GM12878 (cell line): ENCODE measurements around the gene CETP. TPM values are rescaled to one million over a fixed set of nuclear protein-coding genes. Genes with fewer than 3 reads are reported as not detected.
A peak's percentile ranks its signal among the peaks of the same experiment; 100 is the strongest.

Source experiments
- ATAC-seq: fragments of 200-7000 bp; cut with Tn5 transposase; 3 replicates; pipeline ENCODE4 v1.9.1; 2020; ENCODE audit warnings: mild to moderate bottlenecking, moderate library complexity
- BruUV-seq: library from RNA; stranded (reverse); fragments of 400-500 nt; replicated peaks from 2 replicates; lab custom pipeline; 2021; lab: Mats Ljungman, UMichigan
- CTCF ChIA-PET: fragments of 300-600 bp; sonication (Branson Sonifier 250); formaldehyde crosslinking; extraction: SDS; loops from one replicate; lab custom pipeline; 2021; ENCODE audit warnings: inconsistent platforms; lab: Yijun Ruan, JAX
- POLR2A ChIA-PET: fragments of 350-600 bp; formaldehyde crosslinking; extraction: SDS; loops from one replicate; lab custom pipeline; 2021; ENCODE audit warnings: inconsistent platforms; lab: Charles Lee
- RAD21 ChIA-PET: fragments of 300-600 bp; sonication (Branson Sonifier 250); formaldehyde crosslinking; loops from one replicate; lab custom pipeline; 2023; ENCODE audit warnings: antibody characterized with exemption; ENCODE audit not compliant: unreplicated experiment; lab: Charles Lee
- SMC1A ChIA-PET: fragments of 300-600 bp; sonication (Branson Sonifier 250); formaldehyde crosslinking; loops from one replicate; lab custom pipeline; 2023; ENCODE audit not compliant: unreplicated experiment, uncharacterized antibody; lab: Charles Lee
- DNase-seq: peaks from one replicate; pipeline ENCODE4 v3.0.0-alpha.2; 2011; ENCODE audit warnings: low read depth, low spot score
- FAIRE-seq: peaks from 3 replicates; lab custom pipeline; 2011; peaks lifted over from hg19 to GRCh38; lab: Jason Lieb, UNC
- H2AFZ ChIP-seq: 2 replicates; pipeline ENCODE4 v1.6.0; 2011; ENCODE audit warnings: low read depth, low read length, control low read depth; ENCODE audit not compliant: control insufficient read depth
- H3K27ac ChIP-seq: 2 replicates; pipeline ENCODE4 v1.5.1; 2011; ENCODE audit warnings: control low read depth; ENCODE audit not compliant: control insufficient read depth, insufficient read depth
- H3K27me3 ChIP-seq, 2 experiments: replicated peaks in 1 of 2; 2 replicates each; pipeline versions ENCODE4 v1.6.0 to v1.6.1; 2011; ENCODE audit warnings: low read length in 1 of 2; ENCODE audit not compliant: control insufficient read depth in 2 of 2, insufficient read depth in 2 of 2
- H3K36me3 ChIP-seq, 2 experiments: 2 replicates each; pipeline ENCODE4 v1.5.1; 2011; ENCODE audit warnings: low read length in 1 of 2; ENCODE audit not compliant: control insufficient read depth in 2 of 2, insufficient read depth in 2 of 2
- H3K4me1 ChIP-seq: 2 replicates; pipeline ENCODE4 v1.6.1; 2011; ENCODE audit warnings: mild to moderate bottlenecking, low read length, moderate library complexity, mixed read lengths; ENCODE audit not compliant: control insufficient read depth, insufficient read depth
- H3K4me2 ChIP-seq: 2 replicates; pipeline ENCODE4 v1.6.0; 2011; ENCODE audit warnings: control low read depth; ENCODE audit not compliant: control insufficient read depth, insufficient read depth
- H3K4me3 ChIP-seq: fragments of 200-600 bp; sonication (generic); 2 replicates; pipeline ENCODE4 v1.5.1; 2016
- H3K79me2 ChIP-seq: 2 replicates; pipeline ENCODE4 v1.6.0; 2011; ENCODE audit warnings: low read length; ENCODE audit not compliant: control insufficient read depth, insufficient read depth
- H3K9ac ChIP-seq: 2 replicates; pipeline ENCODE4 v1.8.0; 2011; ENCODE audit warnings: low read length, control low read depth, mixed read lengths; ENCODE audit not compliant: control insufficient read depth, insufficient read depth
- H3K9me3 ChIP-seq: replicated peaks from 3 replicates; pipeline ENCODE4 v1.5.1; 2011; ENCODE audit warnings: mild to moderate bottlenecking, low read length; ENCODE audit not compliant: control insufficient read depth, insufficient read depth
- H4K20me1 ChIP-seq: 2 replicates; pipeline ENCODE4 v1.6.0; 2011; ENCODE audit not compliant: control insufficient read depth, insufficient read depth
- CHD1 ChIP-seq: IDR thresholded peaks from 2 replicates; pipeline ENCODE4 v1.6.1; 2012; ENCODE audit warnings: low read depth, low read length, improper control_type of control experiment
- ESRRA ChIP-seq: IDR thresholded peaks from 2 replicates; pipeline ENCODE4 v1.6.1; 2012; ENCODE audit warnings: mild to moderate bottlenecking, low read length, improper control_type of control experiment
- FOXM1 ChIP-seq: IDR thresholded peaks from 2 replicates; pipeline ENCODE4 v1.6.1; 2012; ENCODE audit warnings: low read depth, mild to moderate bottlenecking, inconsistent platforms, low read length, moderate library complexity
- GATAD2B ChIP-seq: fragments of 450-650 bp; conservative IDR thresholded peaks from 2 replicates; pipeline ENCODE4 v1.6.1; 2017; ENCODE audit warnings: low read depth, mild to moderate bottlenecking, moderate library complexity
- JUNB ChIP-seq: IDR thresholded peaks from 2 replicates; pipeline ENCODE4 v1.6.1; 2016; ENCODE audit warnings: antibody characterized with exemption, mild to moderate bottlenecking
- KDM1A ChIP-seq: fragments of 200-600 bp; sonication (generic); IDR thresholded peaks from 2 replicates; pipeline ENCODE4 v1.6.1; 2016; ENCODE audit warnings: borderline replicate concordance
- KLF5 ChIP-seq: fragments of 450-650 bp; IDR thresholded peaks from 2 replicates; pipeline ENCODE4 v1.6.1; 2014; ENCODE audit warnings: mild to moderate bottlenecking; ENCODE audit not compliant: partially characterized antibody
- MEF2B ChIP-seq: fragments of 450-650 bp; IDR thresholded peaks from 2 replicates; pipeline ENCODE4 v1.6.1; 2018; ENCODE audit warnings: mild to moderate bottlenecking, moderate library complexity; ENCODE audit not compliant: partially characterized antibody, poor library complexity, severe bottlenecking
- MLLT1 ChIP-seq: fragments of 450-650 bp; IDR thresholded peaks from 2 replicates; pipeline ENCODE4 v1.6.1; 2016; ENCODE audit warnings: mild to moderate bottlenecking
- MYC ChIP-seq: IDR thresholded peaks from 2 replicates; pipeline ENCODE4 v1.6.1; 2011; ENCODE audit warnings: mild to moderate bottlenecking, low read length, moderate library complexity, inconsistent platforms; ENCODE audit not compliant: insufficient read depth, insufficient replicate concordance, insufficient read length, severe bottlenecking
- NR2C2 ChIP-seq: IDR thresholded peaks from 2 replicates; pipeline ENCODE4 v1.6.1; 2011; ENCODE audit warnings: borderline replicate concordance, low read depth; ENCODE audit not compliant: control insufficient read depth, insufficient read length
- PKNOX1 ChIP-seq: fragments of 450-650 bp; IDR thresholded peaks from 2 replicates; pipeline ENCODE4 v1.6.1; 2016; ENCODE audit warnings: mild to moderate bottlenecking
- RAD51 ChIP-seq: fragments of 450-650 bp; IDR thresholded peaks from 2 replicates; pipeline ENCODE4 v1.6.1; 2016; ENCODE audit warnings: moderate library complexity, mild to moderate bottlenecking, inconsistent platforms
- RBBP5 ChIP-seq: fragments of 200-600 bp; sonication (generic); conservative IDR thresholded peaks from 2 replicates; pipeline ENCODE4 v1.6.1; 2016
- SREBF2 ChIP-seq: IDR thresholded peaks from 2 replicates; pipeline ENCODE4 v1.6.1; 2012; ENCODE audit warnings: mild to moderate bottlenecking, low read length
- TAF1 ChIP-seq: IDR thresholded peaks from 2 replicates; pipeline ENCODE4 v1.6.1; 2011; ENCODE audit warnings: mild to moderate bottlenecking, low read depth, low read length, borderline replicate concordance
- TCF12 ChIP-seq: IDR thresholded peaks from 2 replicates; pipeline ENCODE4 v1.6.1; 2011; ENCODE audit warnings: low read depth, mild to moderate bottlenecking, low read length
- YBX1 ChIP-seq: fragments of 450-650 bp; IDR thresholded peaks from 2 replicates; pipeline ENCODE4 v1.6.1; 2016; ENCODE audit warnings: antibody characterized with exemption
- WGBS: methylation state at CpG from one replicate; pipeline ENCODE4 v1.1.6; 2016; ENCODE audit warnings: low lambda C conversion rate; ENCODE audit not compliant: insufficient replicate concordance, insufficient coverage; ENCODE audit errors: missing lambda C conversion rate; 5-methylcytosine and 5-hydroxymethylcytosine counted together
- in situ Hi-C: fragments of 300-500 bp; cut with MboI; formaldehyde crosslinking; loops from 9 replicates; pipeline ENCODE4 v1.14.3; 2018; ENCODE audit warnings: mixed read lengths
- intact Hi-C: fragments of 100-400 bp; cut with micrococcal nuclease; formaldehyde crosslinking; loops from one replicate; pipeline ENCODE4 v1.14.2; 2022; ENCODE audit not compliant: unreplicated experiment
- polyA plus RNA-seq, 11 experiments: library from polyadenylated mRNA; depleted of rRNA in 4 of 11; unstranded in 6 of 11; stranded (reverse) in 5 of 11; fragments of >200 nt; fragmentation: Nextera tagmentation in 4 of 11; fragmentation: Illumina TruSeq in 1 of 11; extraction: Ambion mirVana in 4 of 11; extraction: Trizol in 1 of 11; gene quantifications; 1 replicate in 1 of 11; 2 replicates in 10 of 11; pipeline versions ENCODE4 v1.2.1 to v1.2.3, GENCODE V29; 2011 to 2016; ENCODE audit warnings: inconsistent platforms in 2 of 11, missing spikeins in 2 of 11, low read depth in 1 of 11
- total RNA-seq, 4 experiments: library from RNA; depleted of rRNA in 3 of 4; stranded (reverse); fragments of >200 nt in 3 of 4; fragmentation: Illumina TruSeq in 1 of 4; extraction: Trizol in 1 of 4; gene quantifications; 2 replicates each; pipeline versions ENCODE4 v1.2.1 to v1.2.3, GENCODE V29; 2013 to 2021

CETP gene
- total and polyA plus RNA-seq, 10 of the 15 experiments (the other 5 are each of a cell fraction or from before 2014, with no cell fraction given), result 1.2 to 6.4 (median 2.1) TPM

- BruUV-seq, result no TSS peak
- intact Hi-C loops, result no loop called here
- FAIRE-seq, result no peak
- no peak for TF ChIP-seq FOXM1
- TF ChIP-seq SREBF2, result no peak
- TF ChIP-seq MYC, result no peak
- no peak for TF ChIP-seq RBBP5
- TF ChIP-seq MLLT1, result no peak
- no peak for TF ChIP-seq MEF2B
- no peak for TF ChIP-seq TAF1
- TF ChIP-seq KLF5, result no peak
- no peak for TF ChIP-seq CHD1
- TF ChIP-seq GATAD2B, result no peak
- no peak for TF ChIP-seq JUNB
- no peak for TF ChIP-seq TCF12
- TF ChIP-seq ESRRA, result no peak
- TF ChIP-seq PKNOX1, result no peak
- TF ChIP-seq NR2C2, result no peak
- TF ChIP-seq RAD51, result no peak
- TF ChIP-seq KDM1A, result no peak
- TF ChIP-seq YBX1, result no peak
- TF ChIP-seq, all 136 proteins: peak for 0
- no peaks in the 10 kb centered on the region for H4K20me1 ChIP-seq
- DNase-seq (no peak), ATAC-seq (0 out of 3 replicates have a peak, but pooled peaks have one; percentile 1)
- H3K9me3 ChIP-seq, result no peaks in the 10 kb centered on the region
- H3K27me3 ChIP-seq, result no peaks in the 10 kb centered on the region
- ChIA-PET SMC1A (interaction anchor here (0.9 to 6.3 kb wide), 5 partner anchors 11 to 47 kb away, joined by 3 to 60 read pairs (median 9); no protein-coding TSS in a partner anchor), CTCF (interaction anchor here (0.9 to 2.1 kb wide), 3 partner anchors 10 to 48 kb away, joined by 3 to 8 read pairs (median 5); no protein-coding TSS in a partner anchor), POLR2A (interaction anchor here (1.0 to 10.0 kb wide), 4 partner anchors 10 to 46 kb away, joined by 5 to 216 read pairs (median 22); partner anchors contain the start of gene NLRC5), RAD21 (interaction anchor here (2.0 to 22.0 kb wide), 3 partner anchors 11 to 29 kb away, joined by 13 to 473 read pairs (median 17); partner anchors contain the start of gene NLRC5)
- peaks cover 14% of the 10 kb centered on the region for H3K4me1 ChIP-seq
- H3K4me3 ChIP-seq, result no peak overlapping the region; the same call in 1 of the 2 replicates
- 0 out of 2 replicates have a peak overlapping the region, but pooled peaks have one; percentile 2 for H3K4me2 ChIP-seq
- H3K27ac ChIP-seq, result peak overlapping the region; percentile 15
- peaks cover 0 to 3% of the 10 kb centered on the region in 2 experiments; a peak in 1 of 4 replicates for H3K36me3 ChIP-seq
- 76% methylated on average over 5 of the region's 5 CpGs for WGBS
- peaks cover 88% of the 10 kb centered on the region for H3K79me2 ChIP-seq
- H2AFZ ChIP-seq, result no peak overlapping the region
- in situ Hi-C loops, result no loop called here
- no peak overlapping the region for H3K9ac ChIP-seq
Observed at GRCh38 chr16:56994311-56994710, 32.6 kb downstream of the CETP start.
